K562 (cell line): ENCODE data around the gene ZNF467. TPM values are rescaled to one million over a fixed set of nuclear protein-coding genes. Genes with fewer than 3 reads are reported as not detected.
A peak's percentile ranks its signal among the peaks of the same experiment; 100 is the strongest.

ENCODE experiments used
- ATAC-seq: fragments of 200-7000 bp; cut with Tn5 transposase; 3 replicates; pipeline ENCODE4 v1.9.1; 2020; ENCODE audit warnings: moderate library complexity
- BruUV-seq: library from RNA; stranded (reverse); fragments of 400-500 nt; replicated peaks from 2 replicates; lab custom pipeline; 2021; lab: Mats Ljungman, UMichigan
- CTCF ChIA-PET: fragments of 300-600 bp; formaldehyde crosslinking; extraction: SDS; loops from one replicate; lab custom pipeline; 2021; ENCODE audit warnings: low intra/inter-chr PET ratio; lab: Yijun Ruan, JAX
- POLR2A ChIA-PET: fragments of 300-600, 350-650 bp; sonication (Branson Sonifier 250); formaldehyde crosslinking; extraction: SDS; loops from one replicate; lab custom pipeline; 2021; ENCODE audit warnings: antibody characterized with exemption, inconsistent platforms; lab: Yijun Ruan, JAX
- DNase-seq, 4 experiments: peaks; one replicate each; pipeline versions ENCODE4 v3.0.0 to v3.0.0-alpha.2; 2011 to 2018; ENCODE audit warnings: low spot score in 3 of 4, mixed read lengths in 3 of 4; ENCODE audit errors: extremely low read depth in 1 of 4
- FAIRE-seq: peaks from 2 replicates; lab custom pipeline; 2011; peaks lifted over from hg19 to GRCh38; lab: Jason Lieb, UNC
- H2AFZ ChIP-seq: 2 replicates; pipeline ENCODE4 v1.6.0; 2011; ENCODE audit warnings: low read depth, low read length, control low read depth, inconsistent platforms
- H3K27ac ChIP-seq: fragments of 200-600 bp; 3 replicates; pipeline ENCODE4 v1.8.0; 2011; ENCODE audit warnings: low read depth, mild to moderate bottlenecking, control low read depth, inconsistent platforms, low read length, moderate library complexity, mixed read lengths; ENCODE audit errors: extremely low read depth
- H3K27me3 ChIP-seq, 2 experiments: fragments of 300-600 bp in 1 of 2; 2 replicates in 1 of 2; 3 replicates in 1 of 2; pipeline versions ENCODE4 v1.6.0 to v1.8.0; 2011; ENCODE audit warnings: inconsistent platforms in 2 of 2, low read length in 2 of 2, mild to moderate bottlenecking in 1 of 2, mixed read lengths in 1 of 2, moderate library complexity in 1 of 2; ENCODE audit not compliant: control insufficient read depth in 2 of 2, insufficient read depth in 2 of 2
- H3K36me3 ChIP-seq: fragments of 300-600 bp; 3 replicates; pipeline ENCODE4 v1.8.0; 2011; ENCODE audit warnings: mild to moderate bottlenecking, low read length, inconsistent platforms; ENCODE audit not compliant: control insufficient read depth, insufficient read depth
- H3K4me1 ChIP-seq, 2 experiments: fragments of 200-600 bp in 1 of 2; replicated peaks in 1 of 2; 2 replicates in 1 of 2; 3 replicates in 1 of 2; pipeline versions ENCODE4 v1.5.1 to v1.8.0; 2011; ENCODE audit warnings: inconsistent platforms in 2 of 2, low read length in 2 of 2, mild to moderate bottlenecking in 1 of 2, mixed read lengths in 1 of 2, moderate library complexity in 1 of 2; ENCODE audit not compliant: control insufficient read depth in 2 of 2, insufficient read depth in 2 of 2
- H3K4me2 ChIP-seq: 2 replicates; pipeline ENCODE4 v1.6.1; 2011; ENCODE audit warnings: low read length, control low read depth, inconsistent platforms, mixed read lengths; ENCODE audit not compliant: insufficient read depth
- H3K4me3 ChIP-seq: fragments of 200-600 bp; sonication (generic), shearing (Covaris generic); 2 replicates; pipeline ENCODE4 v1.5.1; 2016; ENCODE audit warnings: control low read depth, inconsistent platforms
- H3K79me2 ChIP-seq: fragments of 200-600 bp; 3 replicates; pipeline ENCODE4 v1.8.0; 2011; ENCODE audit warnings: low read length, inconsistent platforms; ENCODE audit not compliant: control insufficient read depth, insufficient read depth
- H3K9ac ChIP-seq, 2 experiments: 2 replicates each; pipeline versions ENCODE4 v1.6.0 to v1.6.1; 2011; ENCODE audit warnings: low read depth in 2 of 2, low read length in 2 of 2, control low read depth in 1 of 2, inconsistent platforms in 1 of 2, mild to moderate bottlenecking in 1 of 2, mixed read lengths in 1 of 2; ENCODE audit not compliant: insufficient read depth in 1 of 2
- H3K9me1 ChIP-seq: one replicate; pipeline ENCODE4 v1.6.0; 2011; ENCODE audit warnings: inconsistent platforms, mild to moderate bottlenecking, low read length, moderate library complexity; ENCODE audit not compliant: control insufficient read depth, insufficient read depth
- H3K9me3 ChIP-seq: replicated peaks from 2 replicates; pipeline ENCODE4 v1.5.1; 2011; ENCODE audit warnings: low read depth, low read length, inconsistent platforms; ENCODE audit not compliant: control insufficient read depth, insufficient read depth
- H4K20me1 ChIP-seq: replicated peaks from 2 replicates; pipeline ENCODE4 v1.6.1; 2011; ENCODE audit warnings: low read length, inconsistent platforms, mixed read lengths; ENCODE audit not compliant: control insufficient read depth, insufficient read depth
- BHLHE40 ChIP-seq: IDR thresholded peaks from 2 replicates; pipeline ENCODE4 v1.6.1; 2011; ENCODE audit warnings: low read length, improper control_type of control experiment
- CBFA2T2 ChIP-seq: fragments of 450-650 bp; conservative IDR thresholded peaks from 2 replicates; pipeline ENCODE4 v1.6.1; 2017; ENCODE audit warnings: mild to moderate bottlenecking
- GABPB1 ChIP-seq: sonication (generic); formaldehyde crosslinking; IDR thresholded peaks from 2 replicates; pipeline ENCODE4 v1.8.0; 2022; ENCODE audit warnings: mild to moderate bottlenecking, missing genetic modification reagents
- MECOM ChIP-seq: fragments of 250-450 bp; sonication (Bioruptor Pico); IDR thresholded peaks from 2 replicates; pipeline ENCODE4 v1.8.0; 2022; ENCODE audit warnings: inconsistent platforms
- MED1 ChIP-seq: sonication (generic); formaldehyde crosslinking; IDR thresholded peaks from 2 replicates; pipeline ENCODE4 v1.8.1; 2023; ENCODE audit warnings: missing genetic modification reagents, borderline replicate concordance
- SP1 ChIP-seq: sonication (generic); formaldehyde crosslinking; IDR thresholded peaks from 2 replicates; pipeline ENCODE4 v1.8.1; 2022; ENCODE audit warnings: mild to moderate bottlenecking, missing genetic modification reagents
- UBTF ChIP-seq, 2 experiments: IDR thresholded peaks; 2 replicates each; pipeline ENCODE4 v1.6.1; 2012; ENCODE audit warnings: improper control_type of control experiment in 2 of 2, low read depth in 2 of 2, low read length in 2 of 2, borderline replicate concordance in 1 of 2
- ZNF165 ChIP-seq: fragments of 250-450 bp; sonication (Bioruptor Pico); IDR thresholded peaks from 2 replicates; pipeline ENCODE4 v1.4.0; 2020; ENCODE audit warnings: borderline replicate concordance
- WGBS: fragments of 100-300 bp; shearing (Covaris generic); methylation state at CpG from one replicate; pipeline ENCODE4 v1.1.6; 2016; ENCODE audit warnings: low coverage, mixed read lengths; ENCODE audit not compliant: insufficient coverage; ENCODE audit errors: missing lambda C conversion rate; 5-methylcytosine and 5-hydroxymethylcytosine counted together
- in situ Hi-C: fragments of 300-500 bp; cut with MboI; formaldehyde crosslinking; loops from 4 replicates; pipeline ENCODE4 v1.15.0; 2018; ENCODE audit warnings: inconsistent platforms, mixed read lengths
- intact Hi-C: fragments of 100-400 bp; cut with micrococcal nuclease; formaldehyde crosslinking; loops from 2 replicates; pipeline ENCODE4 v1.14.2; 2022
- polyA plus RNA-seq, 8 experiments: library from polyadenylated mRNA; depleted of rRNA in 4 of 8; stranded (reverse) in 5 of 8; unstranded in 3 of 8; fragments of >200 nt; fragmentation: Nextera tagmentation in 2 of 8; fragmentation: Illumina TruSeq in 1 of 8; extraction: Ambion mirVana in 2 of 8; extraction: Trizol in 1 of 8; gene quantifications; 2 replicates each; pipeline versions ENCODE4 v1.2.1 to v1.2.3, GENCODE V29; 2011 to 2014; ENCODE audit warnings: inconsistent platforms in 1 of 8, missing spikeins in 1 of 8
- total RNA-seq, 7 experiments: library from RNA; depleted of rRNA in 6 of 7; stranded (reverse); fragments of >200 nt in 6 of 7; fragmentation: Illumina TruSeq in 2 of 7; extraction: Trizol in 2 of 7; gene quantifications; 2 replicates each; pipeline versions ENCODE4 v1.2.1 to v1.2.3, GENCODE V29; 2011 to 2021; ENCODE audit warnings: low replicate concordance in 1 of 7

ZNF467 gene
- total and polyA plus RNA-seq, 9 of the 15 experiments (the other 6 are each of a cell fraction or from before 2014, with no cell fraction given) = 0.32 to 14.2 (median 1.7) TPM

DNA sequence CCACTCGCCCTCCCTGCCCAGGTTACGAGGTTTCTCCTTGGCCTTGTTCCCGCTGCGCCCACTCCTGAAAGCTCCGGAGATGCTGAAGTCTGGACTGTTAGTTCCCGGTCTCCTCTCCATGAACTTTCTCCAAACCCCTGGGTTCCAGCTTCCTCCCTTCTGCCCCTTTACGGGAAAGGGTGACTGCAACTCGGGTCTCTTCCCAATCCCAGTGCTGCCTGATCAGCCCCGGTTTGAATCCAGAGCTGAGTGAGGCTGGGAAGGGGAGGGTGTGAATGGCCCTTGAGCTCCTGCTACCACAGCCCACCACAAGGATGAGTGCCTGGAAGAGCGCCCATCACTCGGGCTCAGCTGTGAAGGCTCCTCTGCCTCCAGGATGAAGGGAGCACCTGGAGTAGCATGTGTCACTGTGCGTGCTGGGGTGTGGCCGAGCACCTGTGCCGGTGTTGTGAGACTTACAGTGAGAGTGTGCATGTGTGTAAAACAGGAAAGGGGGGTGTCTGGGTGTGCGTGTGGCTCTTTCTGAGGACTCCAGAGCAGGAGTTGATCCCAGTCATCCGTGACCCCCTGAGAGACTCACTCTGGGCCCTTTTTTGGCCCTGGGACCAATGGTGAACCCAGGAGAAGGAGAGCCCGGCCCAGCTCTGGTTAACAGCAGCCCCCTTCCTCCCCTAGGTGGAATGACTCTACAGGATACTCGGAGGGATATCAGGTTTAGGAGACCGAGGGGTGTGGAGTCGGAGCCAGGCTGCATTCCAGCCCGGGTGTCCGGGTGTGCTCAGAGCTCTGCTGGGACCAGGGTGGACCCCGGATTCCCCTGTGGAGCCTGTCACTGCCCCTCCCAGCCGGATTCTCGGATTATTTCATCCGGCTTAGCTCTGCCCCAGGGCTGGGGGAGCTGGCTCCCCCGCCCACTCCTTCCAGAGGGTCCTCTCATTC lies 1.1 kb upstream of the ZNF467 start:
- Histone ChIP-seq H3K9me1 (no peaks in the 10 kb centered on the region), H3K9ac (peak overlapping the region in 1 of 2 experiments; percentile 90; a peak in 2 of 4 replicates), H3K79me2 (peaks cover 5% of the 10 kb centered on the region; the same call in 1 of the 3 replicates), H3K4me2 (no peak overlapping the region), H3K27ac (no peak overlapping the region), H3K36me3 (peaks cover 10% of the 10 kb centered on the region; the same call in 1 of the 3 replicates), H2AFZ (no peak overlapping the region), H3K9me3 (no peaks in the 10 kb centered on the region), H3K4me1 (peaks cover 16 to 88% of the 10 kb centered on the region in 2 experiments), H3K27me3 (peaks cover 0 to 5% of the 10 kb centered on the region in 2 experiments; a peak in 2 of 5 replicates), H4K20me1 (peaks cover 5% of the 10 kb centered on the region; the same call in 1 of the 2 replicates), H3K4me3 (no peak overlapping the region)
- WGBS = 50% methylated on average over 27 of the region's 27 CpGs
- in situ Hi-C loops = no loop called here
- ChIA-PET POLR2A (interaction anchor here (0.6 to 1.7 kb wide), 7 partner anchors 10 to 149 kb away, joined by 3 to 5 read pairs (median 3); no protein-coding TSS in a partner anchor), CTCF (no interaction called here)
- DNase-seq (peak in 1 of 4 experiments; percentile 33), ATAC-seq (no peak), FAIRE-seq (peak; percentile 15)
- BruUV-seq = no TSS peak
- intact Hi-C loops = no loop called here
- TF ChIP-seq MED1 (no peak), UBTF (IDR thresholded peaks at IDR 0.05; ENCODE audit: borderline replicate concordance in 1 of 2, low read depth in 2 of 2, low read length in 2 of 2) (0 out of 4 replicates have a peak, but pooled peaks of 1 of the 2 experiments have one; percentile 34), MECOM (CRISPR knock-in tag) (no peak), BHLHE40 (no peak), ZNF165 (CRISPR knock-in tag) (no peak), CBFA2T2 (0 out of 2 replicates have a peak, but pooled peaks have one; percentile 6), GABPB1 (CRISPR knock-in tag) (peak; percentile 37; the same call in 1 of the 2 replicates), SP1 (CRISPR knock-in tag) (peak; percentile 43; the same call in 1 of the 2 replicates)
